Prostate gland (tissue), 2 donors: ENCODE results near the gene YOD1.

Source experiments
- CTCF ChIP-seq, 4 experiments: fragments of 200-600 bp in 2 of 4; fragments of 450-650 bp in 2 of 4; sonication (generic) in 2 of 4; IDR thresholded peaks; 1 replicate in 3 of 4; 2 replicates in 1 of 4; pipeline ENCODE4 v1.5.1; 2016 to 2019; ENCODE audit warnings: antibody characterized with exemption in 4 of 4, mild to moderate bottlenecking in 2 of 4, moderate library complexity in 2 of 4
- POLR2A ChIP-seq: fragments of 450-650 bp; IDR thresholded peaks from one replicate; pipeline ENCODE4 v1.6.1; 2016; ENCODE audit warnings: antibody characterized with exemption, mild to moderate bottlenecking

GRCh38 chr1:207028884-207029650 is 21.9 kb downstream of the YOD1 start:
- TF ChIP-seq CTCF (IDR thresholded peaks at IDR 0.05) = no peak
- no peak for TF ChIP-seq POLR2A
